H9 (cell line): ENCODE results near the gene STX16. TPM values are rescaled to one million over a fixed set of nuclear protein-coding genes. Genes with fewer than 3 reads are reported as not detected.

ENCODE experiments used
- DNase-seq: peaks from one replicate; pipeline ENCODE4 v3.0.0-alpha.2; 2017
- H2AFZ ChIP-seq: one replicate; pipeline ENCODE4 v1.6.1; 2013; ENCODE audit warnings: mild to moderate bottlenecking, low read length, control low read depth, moderate library complexity
- H2AK5ac ChIP-seq: 2 replicates; pipeline ENCODE4 v1.6.1; 2013; ENCODE audit warnings: low read length, control low read depth, mixed read lengths; ENCODE audit not compliant: insufficient read length
- H2BK120ac ChIP-seq: one replicate; pipeline ENCODE4 v1.6.1; 2013; ENCODE audit warnings: low read depth, mild to moderate bottlenecking, low read length, control low read depth, inconsistent platforms; ENCODE audit not compliant: poor library complexity, severe bottlenecking
- H2BK12ac ChIP-seq: 2 replicates; pipeline ENCODE4 v1.6.1; 2013; ENCODE audit warnings: low read length, control low read depth, mixed read lengths, low read depth; ENCODE audit not compliant: insufficient read length
- H2BK15ac ChIP-seq: 2 replicates; pipeline ENCODE4 v1.6.1; 2013; ENCODE audit warnings: low read depth, low read length, control low read depth
- H2BK20ac ChIP-seq: one replicate; pipeline ENCODE4 v1.6.1; 2013; ENCODE audit warnings: low read depth, mild to moderate bottlenecking, low read length, control low read depth, inconsistent platforms; ENCODE audit not compliant: poor library complexity, severe bottlenecking
- H2BK5ac ChIP-seq: 2 replicates; pipeline ENCODE4 v1.6.1; 2013; ENCODE audit warnings: low read length, control low read depth, mixed read lengths; ENCODE audit not compliant: insufficient read length
- H3K14ac ChIP-seq: 2 replicates; pipeline ENCODE4 v1.6.1; 2013; ENCODE audit warnings: low read length, control low read depth; ENCODE audit not compliant: insufficient read depth
- H3K18ac ChIP-seq: 2 replicates; pipeline ENCODE4 v1.6.1; 2013; ENCODE audit warnings: low read depth, mild to moderate bottlenecking, mixed read lengths, low read length, control low read depth; ENCODE audit not compliant: insufficient read length
- H3K23ac ChIP-seq: 2 replicates; pipeline ENCODE4 v1.6.1; 2013; ENCODE audit warnings: low read length, control low read depth, mixed read lengths, low read depth; ENCODE audit not compliant: insufficient read length
- H3K23me2 ChIP-seq: 2 replicates; pipeline ENCODE4 v1.6.1; 2013; ENCODE audit warnings: low read depth, mild to moderate bottlenecking, mixed read lengths, low read length, control low read depth; ENCODE audit not compliant: insufficient read length, poor library complexity, severe bottlenecking
- H3K27ac ChIP-seq: 2 replicates; pipeline ENCODE4 v1.5.1; 2013; ENCODE audit warnings: low read length, control low read depth, mixed read lengths, low read depth; ENCODE audit not compliant: insufficient read length
- H3K27me3 ChIP-seq: 2 replicates; pipeline ENCODE4 v1.6.1; 2013; ENCODE audit warnings: low read length, control low read depth, inconsistent platforms; ENCODE audit not compliant: insufficient read depth
- H3K4ac ChIP-seq: 2 replicates; pipeline ENCODE4 v1.6.1; 2013; ENCODE audit warnings: low read depth, mild to moderate bottlenecking, control low read depth, inconsistent platforms, low read length, moderate library complexity
- H3K4me1 ChIP-seq: 2 replicates; pipeline ENCODE4 v1.6.1; 2013; ENCODE audit warnings: low read length, control low read depth, inconsistent platforms; ENCODE audit not compliant: insufficient read depth
- H3K4me2 ChIP-seq: 2 replicates; pipeline ENCODE4 v1.6.1; 2013; ENCODE audit warnings: low read length, control low read depth, mixed read lengths; ENCODE audit not compliant: insufficient read length, insufficient read depth
- H3K56ac ChIP-seq: 2 replicates; pipeline ENCODE4 v1.6.1; 2013; ENCODE audit warnings: low read depth, mild to moderate bottlenecking, mixed read lengths, low read length, control low read depth; ENCODE audit not compliant: insufficient read length
- H3K79me1 ChIP-seq: 2 replicates; pipeline ENCODE4 v1.6.1; 2013; ENCODE audit warnings: low read depth, mild to moderate bottlenecking, moderate library complexity, low read length, control low read depth, inconsistent platforms; ENCODE audit not compliant: insufficient read depth, poor library complexity, severe bottlenecking
- H3K79me2 ChIP-seq: 2 replicates; pipeline ENCODE4 v1.6.1; 2013; ENCODE audit warnings: low read length, control low read depth, inconsistent platforms; ENCODE audit not compliant: insufficient read depth
- H3K9ac ChIP-seq: 2 replicates; pipeline ENCODE4 v1.6.1; 2013; ENCODE audit warnings: low read length, control low read depth, mixed read lengths; ENCODE audit not compliant: insufficient read length; ENCODE audit errors: extremely low read depth
- H3K9me3 ChIP-seq: one replicate; pipeline ENCODE4 v1.6.1; 2013; ENCODE audit warnings: low read depth, low read length, inconsistent platforms; ENCODE audit not compliant: control insufficient read depth
- H3T11ph ChIP-seq: one replicate; pipeline ENCODE4 v1.6.1; 2013; ENCODE audit warnings: mild to moderate bottlenecking, low read length, control low read depth, inconsistent platforms
- H4K20me1 ChIP-seq: one replicate; pipeline ENCODE4 v1.6.1; 2013; ENCODE audit not compliant: control insufficient read depth, insufficient read length, insufficient read depth
- H4K5ac ChIP-seq: 2 replicates; pipeline ENCODE4 v1.6.1; 2013; ENCODE audit warnings: low read depth, mild to moderate bottlenecking, mixed read lengths, low read length, control low read depth; ENCODE audit not compliant: insufficient read length
- H4K8ac ChIP-seq: replicated peaks from 2 replicates; pipeline ENCODE4 v1.6.1; 2013; ENCODE audit warnings: low read length, control low read depth, mixed read lengths, low read depth; ENCODE audit not compliant: insufficient read length
- H4K91ac ChIP-seq: 2 replicates; pipeline ENCODE4 v1.6.1; 2013; ENCODE audit warnings: low read depth, mild to moderate bottlenecking, moderate library complexity, mixed read lengths, low read length, control low read depth; ENCODE audit not compliant: insufficient read length
- H3K27ac Mint-ChIP-seq, 3 experiments: 2 replicates in 2 of 3; 3 replicates in 1 of 3; pipeline ENCODE4 v1.8.0; 2020 to 2021; ENCODE audit warnings: mixed read lengths in 3 of 3, mild to moderate bottlenecking in 1 of 3, moderate library complexity in 1 of 3
- H3K27me3 Mint-ChIP-seq: 2 replicates; pipeline ENCODE4 v1.8.0; 2021; ENCODE audit warnings: low read depth, mild to moderate bottlenecking, moderate library complexity, mixed read lengths
- H3K36me3 Mint-ChIP-seq, 3 experiments: 2 replicates in 2 of 3; 3 replicates in 1 of 3; pipeline ENCODE4 v1.8.0; 2020 to 2021; ENCODE audit warnings: low read depth in 3 of 3, mixed read lengths in 3 of 3; ENCODE audit not compliant: insufficient read depth in 1 of 3
- H3K4me1 Mint-ChIP-seq, 2 experiments: 2 replicates each; pipeline ENCODE4 v1.8.0; 2020; ENCODE audit warnings: mixed read lengths in 2 of 2
- H3K4me3 Mint-ChIP-seq, 2 experiments: 2 replicates in 1 of 2; 3 replicates in 1 of 2; pipeline ENCODE4 v1.8.0; 2020 to 2021; ENCODE audit warnings: mild to moderate bottlenecking in 2 of 2, mixed read lengths in 2 of 2, moderate library complexity in 1 of 2
- H3K9me3 Mint-ChIP-seq, 2 experiments: 2 replicates in 1 of 2; 3 replicates in 1 of 2; pipeline ENCODE4 v1.8.0; 2020; ENCODE audit warnings: mild to moderate bottlenecking in 2 of 2, mixed read lengths in 2 of 2, moderate library complexity in 1 of 2
- CTCF ChIP-seq: fragments of 200-600 bp; sonication (generic); conservative IDR thresholded peaks from 3 replicates; pipeline ENCODE4 v1.8.0; 2021; ENCODE audit warnings: antibody characterized with exemption, mild to moderate bottlenecking
- WGBS: extraction: QIAGEN DNeasy Blood & Tissue Kit; methylation state at CpG from one replicate; pipeline ENCODE4 v1.1.7; 2013; ENCODE audit warnings: missing lambda C conversion rate, low lambda C conversion rate, mixed read lengths; ENCODE audit not compliant: insufficient read length; ENCODE audit errors: extremely low coverage; 5-methylcytosine and 5-hydroxymethylcytosine counted together
- total RNA-seq: library from RNA; stranded (reverse); gene quantifications from 2 replicates; pipeline ENCODE4 v1.2.1, GENCODE V29; 2021

The STX16 gene
- total RNA-seq, 1 experiment from 2014 or later: 87.8 TPM

GRCh38 chr20:58720890-58721289, 69.8 kb downstream of the STX16 start:
- Histone ChIP-seq H3T11ph (no peak overlapping the region), H3K4me1 (no peaks in the 10 kb centered on the region), H4K5ac (no peak overlapping the region), H3K27me3 (no peaks in the 10 kb centered on the region), H2BK120ac (no peak overlapping the region), H3K79me2 (no peaks in the 10 kb centered on the region), H2BK12ac (no peak overlapping the region), H3K9ac (no peak overlapping the region), H2BK5ac (no peak overlapping the region), H2AK5ac (no peak overlapping the region), H4K20me1 (no peaks in the 10 kb centered on the region), H3K4ac (no peak overlapping the region), H3K23ac (no peak overlapping the region), H2AFZ (no peak overlapping the region), H4K8ac (no peak overlapping the region), H3K56ac (no peak overlapping the region), H3K23me2 (no peaks in the 10 kb centered on the region), H2BK15ac (no peak overlapping the region), H3K79me1 (no peaks in the 10 kb centered on the region), H3K14ac (no peak overlapping the region), H3K27ac (no peak overlapping the region), H4K91ac (no peak overlapping the region), H2BK20ac (no peak overlapping the region), H3K4me2 (no peak overlapping the region), H3K9me3 (no peaks in the 10 kb centered on the region), H3K18ac (no peak overlapping the region)
- H3K4me1 Mint-ChIP-seq: peaks cover 5 to 18% of the 10 kb centered on the region in 2 experiments; a peak in 3 of 4 replicates
- no peak overlapping the region; a peak in 1 of 7 replicates for H3K27ac Mint-ChIP-seq
- WGBS: no CpG with 5 or more reads among the region's 14 CpGs
- DNase-seq: no peak
- peaks cover 20% of the 10 kb centered on the region for H3K27me3 Mint-ChIP-seq
- TF ChIP-seq CTCF: no peak
- H3K9me3 Mint-ChIP-seq: peaks cover 4 to 6% of the 10 kb centered on the region in 2 experiments; a peak in 3 of 5 replicates
- H3K4me3 Mint-ChIP-seq: no peak overlapping the region
- peaks cover 0 to 10% (median 0%) of the 10 kb centered on the region in 3 experiments; a peak in 2 of 7 replicates for H3K36me3 Mint-ChIP-seq
